ENCODE results near the gene AATK. TPM values are rescaled to one million over a fixed set of nuclear protein-coding genes. Genes with fewer than 3 reads are reported as not detected.

The AATK gene, protein sequence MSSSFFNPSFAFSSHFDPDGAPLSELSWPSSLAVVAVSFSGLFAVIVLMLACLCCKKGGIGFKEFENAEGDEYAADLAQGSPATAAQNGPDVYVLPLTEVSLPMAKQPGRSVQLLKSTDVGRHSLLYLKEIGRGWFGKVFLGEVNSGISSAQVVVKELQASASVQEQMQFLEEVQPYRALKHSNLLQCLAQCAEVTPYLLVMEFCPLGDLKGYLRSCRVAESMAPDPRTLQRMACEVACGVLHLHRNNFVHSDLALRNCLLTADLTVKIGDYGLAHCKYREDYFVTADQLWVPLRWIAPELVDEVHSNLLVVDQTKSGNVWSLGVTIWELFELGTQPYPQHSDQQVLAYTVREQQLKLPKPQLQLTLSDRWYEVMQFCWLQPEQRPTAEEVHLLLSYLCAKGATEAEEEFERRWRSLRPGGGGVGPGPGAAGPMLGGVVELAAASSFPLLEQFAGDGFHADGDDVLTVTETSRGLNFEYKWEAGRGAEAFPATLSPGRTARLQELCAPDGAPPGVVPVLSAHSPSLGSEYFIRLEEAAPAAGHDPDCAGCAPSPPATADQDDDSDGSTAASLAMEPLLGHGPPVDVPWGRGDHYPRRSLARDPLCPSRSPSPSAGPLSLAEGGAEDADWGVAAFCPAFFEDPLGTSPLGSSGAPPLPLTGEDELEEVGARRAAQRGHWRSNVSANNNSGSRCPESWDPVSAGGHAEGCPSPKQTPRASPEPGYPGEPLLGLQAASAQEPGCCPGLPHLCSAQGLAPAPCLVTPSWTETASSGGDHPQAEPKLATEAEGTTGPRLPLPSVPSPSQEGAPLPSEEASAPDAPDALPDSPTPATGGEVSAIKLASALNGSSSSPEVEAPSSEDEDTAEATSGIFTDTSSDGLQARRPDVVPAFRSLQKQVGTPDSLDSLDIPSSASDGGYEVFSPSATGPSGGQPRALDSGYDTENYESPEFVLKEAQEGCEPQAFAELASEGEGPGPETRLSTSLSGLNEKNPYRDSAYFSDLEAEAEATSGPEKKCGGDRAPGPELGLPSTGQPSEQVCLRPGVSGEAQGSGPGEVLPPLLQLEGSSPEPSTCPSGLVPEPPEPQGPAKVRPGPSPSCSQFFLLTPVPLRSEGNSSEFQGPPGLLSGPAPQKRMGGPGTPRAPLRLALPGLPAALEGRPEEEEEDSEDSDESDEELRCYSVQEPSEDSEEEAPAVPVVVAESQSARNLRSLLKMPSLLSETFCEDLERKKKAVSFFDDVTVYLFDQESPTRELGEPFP (N-terminal part only)
- total RNA-seq, result 0.19 and 0.56 TPM in 2 replicates

DNA sequence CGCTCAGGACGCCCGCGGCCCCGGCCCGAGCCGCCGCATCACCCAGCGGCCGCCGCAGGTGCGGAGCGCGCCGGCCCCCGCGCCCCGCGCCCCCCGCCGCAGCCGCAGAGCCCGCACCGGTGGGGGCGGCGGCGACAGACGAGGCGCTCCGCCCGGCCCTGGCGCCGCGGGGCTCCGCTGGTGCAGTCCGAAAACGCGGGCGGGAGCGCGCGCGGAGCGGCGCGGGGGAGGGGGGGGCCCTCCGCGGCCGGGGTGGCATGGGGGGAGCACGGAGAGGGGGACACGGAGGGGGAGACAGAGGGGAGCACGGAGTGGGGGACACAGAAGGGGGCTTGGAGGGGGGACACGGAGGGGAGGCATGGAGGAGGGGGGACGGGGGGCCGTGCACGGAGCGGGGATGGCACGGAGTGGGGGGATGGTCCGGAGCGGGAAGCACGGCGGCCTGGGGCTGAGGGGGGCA lies at the start of gene AATK:
Gene AATK (minus strand): TSS at position 189 of the 460 bp plus-strand sequence. CDS start 229 bp downstream, outside the sequence.

DNA sequence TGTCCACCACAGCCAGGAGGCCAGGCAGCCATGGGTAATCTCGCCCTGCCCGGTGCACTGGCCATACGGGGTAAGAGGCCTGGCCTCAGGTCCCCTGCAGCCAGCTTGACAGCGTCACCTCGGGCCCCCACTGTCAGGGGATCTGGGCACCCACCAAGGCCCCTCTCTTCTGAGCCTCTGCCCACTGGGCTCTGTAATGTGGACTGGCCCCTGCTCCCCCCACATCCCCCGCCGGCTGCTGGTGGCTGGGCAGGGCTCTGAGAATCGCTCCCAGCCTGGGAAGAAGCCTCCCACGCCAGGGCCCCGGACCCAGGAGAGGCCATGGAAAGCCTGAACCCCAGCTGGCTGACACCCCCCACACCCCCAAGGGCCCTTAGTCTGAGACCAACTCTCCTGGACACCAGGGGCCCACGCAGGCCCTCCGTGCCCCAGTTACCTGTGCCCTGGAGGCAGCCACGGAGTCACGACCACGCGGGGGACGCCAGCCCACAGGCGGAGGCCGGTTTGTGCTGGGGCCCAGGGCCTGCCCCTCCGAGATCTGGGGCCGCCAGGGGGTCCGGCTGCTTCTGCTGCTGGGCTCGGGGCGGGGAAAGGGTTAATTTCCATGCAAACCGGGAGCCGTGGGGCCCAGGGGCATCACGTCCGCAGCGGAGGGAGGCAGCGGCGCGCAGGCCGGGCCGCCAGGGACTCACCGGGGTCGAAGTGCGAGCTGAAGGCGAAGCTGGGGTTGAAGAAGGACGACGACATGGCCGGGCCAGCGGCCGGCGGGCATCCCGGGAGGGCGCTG lies 582 bp downstream of the AATK start, which contains the start of gene PVALEF:
Gene PVALEF (plus strand): TSS at position 262 of the 787 bp plus-strand sequence. CDS start 15,720 bp downstream, outside the sequence.

Other genes starting within 250 kb of the AATK start
- 7.3 and 15.9 TPM in 2 replicates for gene CHMP6, start 174.4 kb downstream of the AATK start, total RNA-seq
- 6.8 and 12.8 TPM in 2 replicates for gene BAIAP2, start 131.1 kb downstream of the AATK start, total RNA-seq
- gene PVALEF, start 714 bp downstream of the AATK start, total RNA-seq, result not detected in 2 replicates
- gene CEP131, start 56.7 kb upstream of the AATK start, total RNA-seq, result 11.6 and 17.8 TPM in 2 replicates
- gene TEPSIN, start 72.8 kb upstream of the AATK start, total RNA-seq, result 8.8 and 12.4 TPM in 2 replicates
- 36.9 and 39.7 TPM in 2 replicates for gene NDUFAF8, start 73.1 kb upstream of the AATK start, total RNA-seq
- 76.1 and 127 TPM in 2 replicates for gene SLC38A10, start 129.1 kb upstream of the AATK start, total RNA-seq
- 3.5 and 4.2 TPM in 2 replicates for gene BAHCC1, start 229.2 kb upstream of the AATK start, total RNA-seq

Data from regular cardiac myocyte (primary cell).